ENCODE measurements around the gene MSI2. TPM values are rescaled to one million over a fixed set of nuclear protein-coding genes. Genes with fewer than 3 reads are reported as not detected.

Gene MSI2
- total and polyA plus RNA-seq, 2 experiments from 2014 or later: 18.9 to 41.8 TPM

DNA sequence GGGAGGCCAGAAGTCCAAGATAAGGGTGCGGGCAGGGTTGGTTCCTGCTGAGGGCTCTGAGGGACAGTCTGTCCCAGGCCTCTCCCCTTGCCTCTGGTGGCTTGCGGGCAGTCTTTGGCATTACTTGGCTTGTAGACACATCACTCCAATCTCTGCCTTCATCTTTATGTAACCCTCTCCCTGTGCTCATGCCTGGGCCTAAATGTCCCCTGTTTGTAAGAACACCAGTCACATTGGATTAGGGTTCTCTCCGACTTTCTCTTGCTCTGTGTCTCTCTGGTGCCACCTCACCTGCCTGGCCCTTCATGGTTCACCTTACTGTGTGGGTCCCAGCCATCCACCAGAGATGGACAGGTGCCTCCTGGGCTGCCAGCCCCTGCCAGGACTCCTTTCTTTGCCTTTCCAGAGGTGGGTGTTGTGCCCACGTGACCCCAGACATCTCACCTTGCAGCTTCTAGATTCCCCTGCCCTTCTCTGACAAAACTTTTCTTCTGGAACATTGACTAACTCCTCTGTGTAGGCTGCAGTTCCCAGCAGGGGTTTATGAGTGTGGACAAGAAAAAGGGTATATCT, 205.8 kb downstream of the MSI2 start (continued):
- TF ChIP-seq, protein P1, sequence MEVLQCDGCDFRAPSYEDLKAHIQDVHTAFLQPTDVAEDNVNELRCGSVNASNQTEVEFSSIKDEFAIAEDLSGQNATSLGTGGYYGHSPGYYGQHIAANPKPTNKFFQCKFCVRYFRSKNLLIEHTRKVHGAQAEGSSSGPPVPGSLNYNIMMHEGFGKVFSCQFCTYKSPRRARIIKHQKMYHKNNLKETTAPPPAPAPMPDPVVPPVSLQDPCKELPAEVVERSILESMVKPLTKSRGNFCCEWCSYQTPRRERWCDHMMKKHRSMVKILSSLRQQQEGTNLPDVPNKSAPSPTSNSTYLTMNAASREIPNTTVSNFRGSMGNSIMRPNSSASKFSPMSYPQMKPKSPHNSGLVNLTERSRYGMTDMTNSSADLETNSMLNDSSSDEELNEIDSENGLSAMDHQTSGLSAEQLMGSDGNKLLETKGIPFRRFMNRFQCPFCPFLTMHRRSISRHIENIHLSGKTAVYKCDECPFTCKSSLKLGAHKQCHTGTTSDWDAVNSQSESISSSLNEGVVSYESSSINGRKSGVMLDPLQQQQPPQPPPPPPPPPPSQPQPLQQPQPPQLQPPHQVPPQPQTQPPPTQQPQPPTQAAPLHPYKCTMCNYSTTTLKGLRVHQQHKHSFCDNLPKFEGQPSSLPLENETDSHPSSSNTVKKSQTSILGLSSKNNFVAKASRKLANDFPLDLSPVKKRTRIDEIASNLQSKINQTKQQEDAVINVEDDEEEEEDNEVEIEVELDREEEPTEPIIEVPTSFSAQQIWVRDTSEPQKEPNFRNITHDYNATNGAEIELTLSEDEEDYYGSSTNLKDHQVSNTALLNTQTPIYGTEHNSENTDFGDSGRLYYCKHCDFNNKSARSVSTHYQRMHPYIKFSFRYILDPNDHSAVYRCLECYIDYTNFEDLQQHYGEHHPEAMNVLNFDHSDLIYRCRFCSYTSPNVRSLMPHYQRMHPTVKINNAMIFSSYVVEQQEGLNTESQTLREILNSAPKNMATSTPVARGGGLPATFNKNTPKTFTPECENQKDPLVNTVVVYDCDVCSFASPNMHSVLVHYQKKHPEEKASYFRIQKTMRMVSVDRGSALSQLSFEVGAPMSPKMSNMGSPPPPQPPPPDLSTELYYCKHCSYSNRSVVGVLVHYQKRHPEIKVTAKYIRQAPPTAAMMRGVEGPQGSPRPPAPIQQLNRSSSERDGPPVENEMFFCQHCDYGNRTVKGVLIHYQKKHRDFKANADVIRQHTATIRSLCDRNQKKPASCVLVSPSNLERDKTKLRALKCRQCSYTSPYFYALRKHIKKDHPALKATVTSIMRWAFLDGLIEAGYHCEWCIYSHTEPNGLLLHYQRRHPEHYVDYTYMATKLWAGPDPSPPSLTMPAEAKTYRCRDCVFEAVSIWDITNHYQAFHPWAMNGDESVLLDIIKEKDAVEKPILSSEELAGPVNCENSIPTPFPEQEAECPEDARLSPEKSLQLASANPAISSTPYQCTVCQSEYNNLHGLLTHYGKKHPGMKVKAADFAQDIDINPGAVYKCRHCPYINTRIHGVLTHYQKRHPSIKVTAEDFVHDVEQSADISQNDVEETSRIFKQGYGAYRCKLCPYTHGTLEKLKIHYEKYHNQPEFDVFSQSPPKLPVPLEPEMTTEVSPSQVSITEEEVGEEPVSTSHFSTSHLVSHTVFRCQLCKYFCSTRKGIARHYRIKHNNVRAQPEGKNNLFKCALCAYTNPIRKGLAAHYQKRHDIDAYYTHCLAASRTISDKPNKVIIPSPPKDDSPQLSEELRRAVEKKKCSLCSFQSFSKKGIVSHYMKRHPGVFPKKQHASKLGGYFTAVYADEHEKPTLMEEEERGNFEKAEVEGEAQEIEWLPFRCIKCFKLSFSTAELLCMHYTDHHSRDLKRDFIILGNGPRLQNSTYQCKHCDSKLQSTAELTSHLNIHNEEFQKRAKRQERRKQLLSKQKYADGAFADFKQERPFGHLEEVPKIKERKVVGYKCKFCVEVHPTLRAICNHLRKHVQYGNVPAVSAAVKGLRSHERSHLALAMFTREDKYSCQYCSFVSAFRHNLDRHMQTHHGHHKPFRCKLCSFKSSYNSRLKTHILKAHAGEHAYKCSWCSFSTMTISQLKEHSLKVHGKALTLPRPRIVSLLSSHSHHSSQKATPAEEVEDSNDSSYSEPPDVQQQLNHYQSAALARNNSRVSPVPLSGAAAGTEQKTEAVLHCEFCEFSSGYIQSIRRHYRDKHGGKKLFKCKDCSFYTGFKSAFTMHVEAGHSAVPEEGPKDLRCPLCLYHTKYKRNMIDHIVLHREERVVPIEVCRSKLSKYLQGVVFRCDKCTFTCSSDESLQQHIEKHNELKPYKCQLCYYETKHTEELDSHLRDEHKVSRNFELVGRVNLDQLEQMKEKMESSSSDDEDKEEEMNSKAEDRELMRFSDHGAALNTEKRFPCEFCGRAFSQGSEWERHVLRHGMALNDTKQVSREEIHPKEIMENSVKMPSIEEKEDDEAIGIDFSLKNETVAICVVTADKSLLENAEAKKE (CRISPR knock-in tag; IDR thresholded peaks at IDR 0.05): no peak
- TF ChIP-seq POLR2AphosphoS5 (IDR thresholded peaks at IDR 0.05; ENCODE audit: low read depth): no peak

DNA sequence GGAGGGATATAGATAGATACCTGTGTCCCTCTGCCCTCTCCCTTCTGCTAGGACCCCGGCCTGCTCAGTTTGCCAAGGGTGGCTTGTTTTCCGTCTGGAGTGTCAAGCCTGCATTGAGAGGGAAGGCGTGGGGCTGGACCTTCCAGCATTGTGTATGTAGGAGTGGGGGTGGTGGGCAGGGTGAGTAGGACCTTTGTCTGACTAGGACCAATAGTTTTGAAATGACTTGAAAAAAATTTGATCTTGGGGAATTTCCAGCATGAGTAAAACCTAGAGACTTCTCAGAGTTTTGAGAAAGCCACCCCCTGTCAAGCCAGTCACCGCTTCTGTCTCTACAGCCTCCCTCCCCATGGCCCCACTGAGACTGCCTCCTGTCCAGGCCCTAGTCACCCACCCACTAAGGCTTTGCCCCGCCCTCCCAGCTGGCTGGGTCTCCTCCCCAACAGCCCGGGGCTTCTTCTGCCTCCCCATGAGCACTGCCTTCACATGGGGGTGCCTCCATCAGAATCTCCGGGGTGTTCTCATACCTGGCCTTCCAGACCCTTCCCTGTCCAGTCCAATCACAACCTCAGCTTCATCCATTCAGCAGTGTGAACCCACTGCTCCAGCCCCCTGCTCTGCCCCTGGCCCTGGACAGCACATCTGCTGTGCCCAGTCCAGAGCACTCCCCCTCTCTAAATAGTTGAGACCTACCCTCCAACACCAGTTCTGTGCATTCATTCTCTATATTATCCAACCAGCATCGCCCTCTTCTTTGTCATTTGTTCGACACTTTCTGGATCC, 207.0 kb downstream of the MSI2 start:
- H2AFZ ChIP-seq: no peak overlapping the region
- H3K27ac Mint-ChIP-seq: no peak overlapping the region
- H4K20me1 ChIP-seq (replicated peaks; ENCODE audit: insufficient read depth): peaks cover 7% of the 10 kb centered on the region; the same call in 1 of the 2 replicates
- no peak overlapping the region for H3K4me3 Mint-ChIP-seq
- H3K36me3 Mint-ChIP-seq (ENCODE audit: low read depth): no peaks in the 10 kb centered on the region; the same call in 1 of the 3 replicates
- H3K4me2 ChIP-seq: no peak overlapping the region
- ATAC-seq (no peak), DNase-seq (ENCODE audit: low spot score) (no peak)
- H3F3A ChIP-seq (replicated peaks; ENCODE audit: low read depth): no peaks in the 10 kb centered on the region; the same call in 1 of the 2 replicates
- H3K9me3 Mint-ChIP-seq: no peaks in the 10 kb centered on the region; the same call in 1 of the 3 replicates
- H3K4me1 Mint-ChIP-seq: peaks cover 52% of the 10 kb centered on the region
- H3K27me3 Mint-ChIP-seq (ENCODE audit: insufficient read depth, low read depth, poor library complexity): peaks cover 13% of the 10 kb centered on the region
- no peaks in the 10 kb centered on the region; the same call in none of the 2 replicates for H3K79me2 ChIP-seq (replicated peaks; ENCODE audit: insufficient read depth)
- H3K4me1 ChIP-seq (ENCODE audit: insufficient read depth): peaks cover 24% of the 10 kb centered on the region
- no peaks in the 10 kb centered on the region for H3K27me3 ChIP-seq (ENCODE audit: insufficient read depth)
- H3K36me3 ChIP-seq (ENCODE audit: insufficient read depth): no peaks in the 10 kb centered on the region
- no peak overlapping the region for H3K4me3 ChIP-seq
- no peak overlapping the region for H3K27ac ChIP-seq (ENCODE audit: low read depth)
- H3K9me2 ChIP-seq (ENCODE audit: insufficient read depth): no peaks in the 10 kb centered on the region
- TF ChIP-seq, protein P2, sequence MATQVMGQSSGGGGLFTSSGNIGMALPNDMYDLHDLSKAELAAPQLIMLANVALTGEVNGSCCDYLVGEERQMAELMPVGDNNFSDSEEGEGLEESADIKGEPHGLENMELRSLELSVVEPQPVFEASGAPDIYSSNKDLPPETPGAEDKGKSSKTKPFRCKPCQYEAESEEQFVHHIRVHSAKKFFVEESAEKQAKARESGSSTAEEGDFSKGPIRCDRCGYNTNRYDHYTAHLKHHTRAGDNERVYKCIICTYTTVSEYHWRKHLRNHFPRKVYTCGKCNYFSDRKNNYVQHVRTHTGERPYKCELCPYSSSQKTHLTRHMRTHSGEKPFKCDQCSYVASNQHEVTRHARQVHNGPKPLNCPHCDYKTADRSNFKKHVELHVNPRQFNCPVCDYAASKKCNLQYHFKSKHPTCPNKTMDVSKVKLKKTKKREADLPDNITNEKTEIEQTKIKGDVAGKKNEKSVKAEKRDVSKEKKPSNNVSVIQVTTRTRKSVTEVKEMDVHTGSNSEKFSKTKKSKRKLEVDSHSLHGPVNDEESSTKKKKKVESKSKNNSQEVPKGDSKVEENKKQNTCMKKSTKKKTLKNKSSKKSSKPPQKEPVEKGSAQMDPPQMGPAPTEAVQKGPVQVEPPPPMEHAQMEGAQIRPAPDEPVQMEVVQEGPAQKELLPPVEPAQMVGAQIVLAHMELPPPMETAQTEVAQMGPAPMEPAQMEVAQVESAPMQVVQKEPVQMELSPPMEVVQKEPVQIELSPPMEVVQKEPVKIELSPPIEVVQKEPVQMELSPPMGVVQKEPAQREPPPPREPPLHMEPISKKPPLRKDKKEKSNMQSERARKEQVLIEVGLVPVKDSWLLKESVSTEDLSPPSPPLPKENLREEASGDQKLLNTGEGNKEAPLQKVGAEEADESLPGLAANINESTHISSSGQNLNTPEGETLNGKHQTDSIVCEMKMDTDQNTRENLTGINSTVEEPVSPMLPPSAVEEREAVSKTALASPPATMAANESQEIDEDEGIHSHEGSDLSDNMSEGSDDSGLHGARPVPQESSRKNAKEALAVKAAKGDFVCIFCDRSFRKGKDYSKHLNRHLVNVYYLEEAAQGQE (IDR thresholded peaks at IDR 0.05; ENCODE audit: unreplicated experiment): no peak
- no peak for TF ChIP-seq CREB1 (CRISPR knock-in tag; IDR thresholded peaks at IDR 0.05; ENCODE audit: low read depth)
- TF ChIP-seq, protein P3, sequence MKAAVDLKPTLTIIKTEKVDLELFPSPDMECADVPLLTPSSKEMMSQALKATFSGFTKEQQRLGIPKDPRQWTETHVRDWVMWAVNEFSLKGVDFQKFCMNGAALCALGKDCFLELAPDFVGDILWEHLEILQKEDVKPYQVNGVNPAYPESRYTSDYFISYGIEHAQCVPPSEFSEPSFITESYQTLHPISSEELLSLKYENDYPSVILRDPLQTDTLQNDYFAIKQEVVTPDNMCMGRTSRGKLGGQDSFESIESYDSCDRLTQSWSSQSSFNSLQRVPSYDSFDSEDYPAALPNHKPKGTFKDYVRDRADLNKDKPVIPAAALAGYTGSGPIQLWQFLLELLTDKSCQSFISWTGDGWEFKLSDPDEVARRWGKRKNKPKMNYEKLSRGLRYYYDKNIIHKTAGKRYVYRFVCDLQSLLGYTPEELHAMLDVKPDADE (IDR thresholded peaks at IDR 0.05): no peak
- TF ChIP-seq ZNF331 (CRISPR knock-in tag; IDR thresholded peaks at IDR 0.05; ENCODE audit: low read depth): no peak
- TF ChIP-seq NANOG (IDR thresholded peaks at IDR 0.05; ENCODE audit: borderline replicate concordance): no peak
- TF ChIP-seq JUNB (IDR thresholded peaks at IDR 0.05; ENCODE audit: unreplicated experiment): no peak
- no peak for TF ChIP-seq STAT1 (IDR thresholded peaks at IDR 0.05; ENCODE audit: unreplicated experiment)

Measured in GM23338 (cell line).